K562 (cell line): ENCODE measurements around the gene BEST2. TPM values are rescaled to one million over a fixed set of nuclear protein-coding genes. Genes with fewer than 3 reads are reported as not detected.

Source experiments
- ARID2 ChIP-seq: fragments of 450-650 bp; IDR thresholded peaks from 2 replicates; pipeline ENCODE4 v1.6.1; 2017; ENCODE audit warnings: antibody characterized with exemption, mild to moderate bottlenecking
- ATF3 ChIP-seq, 2 experiments: fragments of 450-650 bp in 1 of 2; sonication (generic) in 1 of 2; formaldehyde crosslinking in 1 of 2; IDR thresholded peaks in 1 of 2; conservative IDR thresholded peaks in 1 of 2; 2 replicates each; pipeline versions ENCODE4 v1.6.1 to v1.8.1; 2016 to 2023; ENCODE audit warnings: mild to moderate bottlenecking in 2 of 2, moderate library complexity in 2 of 2, inconsistent platforms in 1 of 2, missing genetic modification reagents in 1 of 2
- CCAR2 ChIP-seq: fragments of 200-400 bp; formaldehyde crosslinking; IDR thresholded peaks from 2 replicates; pipeline ENCODE4 v1.6.1; 2017; ENCODE audit warnings: mild to moderate bottlenecking, low read depth, low read length
- CHD2 ChIP-seq: IDR thresholded peaks from 2 replicates; pipeline ENCODE4 v1.6.1; 2011; ENCODE audit warnings: low read depth, low read length
- CHD4 ChIP-seq: fragments of 200-600 bp; sonication (generic); IDR thresholded peaks from 3 replicates; pipeline ENCODE4 v1.6.1; 2012; ENCODE audit warnings: low read depth, mild to moderate bottlenecking, mixed read lengths, low read length, inconsistent platforms; ENCODE audit not compliant: insufficient read depth, insufficient replicate concordance, poor library complexity, severe bottlenecking
- CSDE1 ChIP-seq, 2 experiments: fragments of 450-650 bp; IDR thresholded peaks; 2 replicates each; pipeline ENCODE4 v1.6.1; 2016; ENCODE audit warnings: mild to moderate bottlenecking in 1 of 2
- E2F1 ChIP-seq: sonication (generic); formaldehyde crosslinking; IDR thresholded peaks from 2 replicates; pipeline ENCODE4 v1.8.1; 2023; ENCODE audit warnings: mild to moderate bottlenecking, missing genetic modification reagents, moderate library complexity
- E2F4 ChIP-seq: sonication (generic); formaldehyde crosslinking; IDR thresholded peaks from 2 replicates; pipeline ENCODE4 v1.8.0; 2022; ENCODE audit warnings: mild to moderate bottlenecking, low read depth, missing genetic modification reagents
- EP300 ChIP-seq: IDR thresholded peaks from 2 replicates; pipeline ENCODE4 v1.6.1; 2012; ENCODE audit warnings: low read length, improper control_type of control experiment
- ETS2 ChIP-seq: IDR thresholded peaks from 2 replicates; pipeline ENCODE4 v1.6.1; 2016; ENCODE audit warnings: borderline replicate concordance, missing genetic modification characterization, mild to moderate bottlenecking, moderate library complexity, missing compliant biosample characterization; ENCODE audit not compliant: poor library complexity, severe bottlenecking
- FIP1L1 ChIP-seq: fragments of 200-400 bp; formaldehyde crosslinking; IDR thresholded peaks from 2 replicates; pipeline ENCODE4 v1.6.1; 2018; ENCODE audit warnings: mild to moderate bottlenecking, low read depth, low read length; ENCODE audit not compliant: poor library complexity, severe bottlenecking
- GTF2E2 ChIP-seq: fragments of 200-800 bp; sonication (Bioruptor generic); IDR thresholded peaks from 2 replicates; pipeline ENCODE4 v1.6.1; 2016; ENCODE audit warnings: missing genetic modification characterization, missing compliant biosample characterization
- KDM4B ChIP-seq, 2 experiments: fragments of 450-650 bp in 1 of 2; sonication (generic) in 1 of 2; IDR thresholded peaks; 2 replicates each; pipeline ENCODE4 v1.6.1; 2016 to 2017; ENCODE audit warnings: borderline replicate concordance in 2 of 2, antibody characterized with exemption in 1 of 2, low read depth in 1 of 2, mild to moderate bottlenecking in 1 of 2
- LEF1 ChIP-seq: fragments of 450-650 bp; IDR thresholded peaks from 2 replicates; pipeline ENCODE4 v1.6.1; 2016; ENCODE audit warnings: mild to moderate bottlenecking
- MBD2 ChIP-seq: sonication (generic); IDR thresholded peaks from 2 replicates; pipeline ENCODE4 v1.6.1; 2016; ENCODE audit warnings: low read depth, borderline replicate concordance
- RBM39 ChIP-seq: fragments of 200-400 bp; formaldehyde crosslinking; optimal IDR thresholded peaks from 2 replicates; pipeline ENCODE3; 2018; ENCODE audit warnings: low read depth, low read length
- SIN3B ChIP-seq: fragments of 450-650 bp; IDR thresholded peaks from 2 replicates; pipeline ENCODE4 v1.6.1; 2017; ENCODE audit warnings: low read depth, mild to moderate bottlenecking, moderate library complexity
- SMARCE1 ChIP-seq: fragments of 450-650 bp; IDR thresholded peaks from 2 replicates; pipeline ENCODE4 v1.7.1; 2016; ENCODE audit warnings: mild to moderate bottlenecking
- SNIP1 ChIP-seq: fragments of 450-650 bp; IDR thresholded peaks from 2 replicates; pipeline ENCODE4 v1.7.1; 2017; ENCODE audit warnings: low read depth, mild to moderate bottlenecking
- SPI1 ChIP-seq: IDR thresholded peaks from 2 replicates; pipeline ENCODE4 v1.6.1; 2011; ENCODE audit warnings: low read depth, low read length, control low read depth, borderline replicate concordance
- SREBF1 ChIP-seq: fragments of 150-350 bp; IDR thresholded peaks from 2 replicates; pipeline ENCODE4 v1.6.1; 2014; ENCODE audit warnings: antibody characterized with exemption, low read depth, low read length, borderline replicate concordance
- SRF ChIP-seq, 2 experiments: fragments of 250-450, 450-650 bp in 1 of 2; sonication (Bioruptor Pico) in 1 of 2; sonication (generic) in 1 of 2; formaldehyde crosslinking; IDR thresholded peaks; 2 replicates each; pipeline versions ENCODE4 v1.5.0 to v1.5.1; 2020 to 2022; ENCODE audit warnings: mild to moderate bottlenecking in 1 of 2, missing genetic modification reagents in 1 of 2
- TAF9B ChIP-seq: fragments of 450-650 bp; IDR thresholded peaks from 2 replicates; pipeline ENCODE4 v1.6.1; 2018; ENCODE audit warnings: mild to moderate bottlenecking; ENCODE audit not compliant: partially characterized antibody
- ZNF134 ChIP-seq: fragments of 250-450 bp; sonication (Bioruptor Pico); conservative IDR thresholded peaks from 2 replicates; pipeline ENCODE4 v1.4.0; 2020
- ZNF174 ChIP-seq: fragments of 250-450 bp; sonication (Bioruptor Pico); IDR thresholded peaks from 2 replicates; pipeline ENCODE4 v1.4.0; 2020; ENCODE audit warnings: mild to moderate bottlenecking
- ZNF316 ChIP-seq: fragments of 450-650 bp; IDR thresholded peaks from 2 replicates; pipeline ENCODE4 v1.6.1; 2016
- ZNF431 ChIP-seq: sonication (generic); formaldehyde crosslinking; IDR thresholded peaks from 2 replicates; pipeline ENCODE4 v1.8.0; 2022; ENCODE audit warnings: mild to moderate bottlenecking, missing genetic modification reagents
- ZNF551 ChIP-seq: fragments of 250-450 bp; sonication (Bioruptor Pico); IDR thresholded peaks from 2 replicates; pipeline ENCODE4 v1.5.0; 2021; ENCODE audit warnings: mild to moderate bottlenecking, moderate library complexity
- ZSCAN32 ChIP-seq: fragments of 450-650 bp; formaldehyde crosslinking; IDR thresholded peaks from 2 replicates; pipeline ENCODE4 v1.4.0; 2020; ENCODE audit warnings: mild to moderate bottlenecking, moderate library complexity
- polyA plus RNA-seq, 8 experiments: library from polyadenylated mRNA; depleted of rRNA in 4 of 8; stranded (reverse) in 5 of 8; unstranded in 3 of 8; fragments of >200 nt; fragmentation: Nextera tagmentation in 2 of 8; fragmentation: Illumina TruSeq in 1 of 8; extraction: Ambion mirVana in 2 of 8; extraction: Trizol in 1 of 8; gene quantifications; 2 replicates each; pipeline versions ENCODE4 v1.2.1 to v1.2.3, GENCODE V29; 2011 to 2014; ENCODE audit warnings: inconsistent platforms in 1 of 8, missing spikeins in 1 of 8
- total RNA-seq, 7 experiments: library from RNA; depleted of rRNA in 6 of 7; stranded (reverse); fragments of >200 nt in 6 of 7; fragmentation: Illumina TruSeq in 2 of 7; extraction: Trizol in 2 of 7; gene quantifications; 2 replicates each; pipeline versions ENCODE4 v1.2.1 to v1.2.3, GENCODE V29; 2011 to 2021; ENCODE audit warnings: low replicate concordance in 1 of 7

Gene BEST2
- total and polyA plus RNA-seq, 9 of the 15 experiments (the other 6 are each of a cell fraction or from before 2014, with no cell fraction given) = not detected

GRCh38 chr19:12800923-12801465 is 49.4 kb downstream of the BEST2 start (continued):
- TF ChIP-seq SRF (CRISPR knock-in tag; IDR thresholded peaks at IDR 0.05) (no peak), E2F4 (no peak), SPI1 (no peak), CSDE1 (IDR thresholded peaks at IDR 0.05) (no peak), ZSCAN32 (CRISPR knock-in tag) (no peak), ETS2 (tag) (no peak), ZNF316 (peak; percentile 31; the same call in 1 of the 2 replicates), SNIP1 (no peak), MBD2 (no peak), SREBF1 (no peak), EP300 (no peak), KDM4B (IDR thresholded peaks at IDR 0.05; ENCODE audit: borderline replicate concordance in 2 of 2, low read depth in 1 of 2) (no peak), TAF9B (no peak), GTF2E2 (tag) (peak; percentile 54; the same call in 1 of the 2 replicates), LEF1 (no peak), CHD2 (no peak), ZNF174 (CRISPR knock-in tag) (no peak), FIP1L1 (no peak), RBM39 (no peak), ZNF431 (CRISPR knock-in tag) (no peak), E2F1 (CRISPR knock-in tag) (no peak), ATF3 (IDR thresholded peaks at IDR 0.05) (no peak), ATF3 (CRISPR knock-in tag; conservative IDR thresholded peaks at IDR 0.05) (peak; percentile 43; the same call in 1 of the 2 replicates), ARID2 (no peak), SIN3B (no peak), ZNF551 (no peak), SMARCE1 (no peak), ZNF134 (CRISPR knock-in tag) (no peak), CCAR2 (no peak), CHD4 (no peak)
